ENCODE measurements around the gene PTPN12. TPM values are rescaled to one million over a fixed set of nuclear protein-coding genes. Genes with fewer than 3 reads are reported as not detected.
"Not testable (repeated sequence)": the region's sequence is repeated elsewhere in the genome, so short reads cannot be mapped to it uniquely, and the experiment has no call there.

The PTPN12 gene
- total RNA-seq, 1 donor from 2014 or later, result 25.5 TPM

DNA sequence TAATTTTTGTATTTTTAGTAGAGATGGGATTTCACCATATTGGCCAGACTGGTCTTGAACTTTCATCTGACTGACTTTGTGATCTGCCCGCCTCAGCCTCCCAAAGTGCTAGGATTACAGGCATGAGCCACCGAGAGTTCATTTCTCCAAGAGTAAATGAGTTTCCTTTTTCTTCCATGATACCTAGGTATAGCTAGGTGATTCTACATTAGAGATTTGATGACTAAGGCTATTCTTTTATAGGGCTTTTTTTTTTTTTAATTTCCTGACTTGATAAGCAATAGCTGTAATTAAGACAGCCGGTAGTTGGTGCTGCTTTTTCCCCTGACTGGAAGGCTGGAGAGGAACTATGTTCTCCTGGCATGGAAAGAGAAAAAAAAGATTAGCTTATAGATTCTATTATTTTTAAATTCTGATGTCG lies 3.3 kb downstream of the PTPN12 start:
- no peak overlapping the region for H3K4me3 ChIP-seq (ENCODE audit: low read depth, low read length)
- TF ChIP-seq, protein P1, sequence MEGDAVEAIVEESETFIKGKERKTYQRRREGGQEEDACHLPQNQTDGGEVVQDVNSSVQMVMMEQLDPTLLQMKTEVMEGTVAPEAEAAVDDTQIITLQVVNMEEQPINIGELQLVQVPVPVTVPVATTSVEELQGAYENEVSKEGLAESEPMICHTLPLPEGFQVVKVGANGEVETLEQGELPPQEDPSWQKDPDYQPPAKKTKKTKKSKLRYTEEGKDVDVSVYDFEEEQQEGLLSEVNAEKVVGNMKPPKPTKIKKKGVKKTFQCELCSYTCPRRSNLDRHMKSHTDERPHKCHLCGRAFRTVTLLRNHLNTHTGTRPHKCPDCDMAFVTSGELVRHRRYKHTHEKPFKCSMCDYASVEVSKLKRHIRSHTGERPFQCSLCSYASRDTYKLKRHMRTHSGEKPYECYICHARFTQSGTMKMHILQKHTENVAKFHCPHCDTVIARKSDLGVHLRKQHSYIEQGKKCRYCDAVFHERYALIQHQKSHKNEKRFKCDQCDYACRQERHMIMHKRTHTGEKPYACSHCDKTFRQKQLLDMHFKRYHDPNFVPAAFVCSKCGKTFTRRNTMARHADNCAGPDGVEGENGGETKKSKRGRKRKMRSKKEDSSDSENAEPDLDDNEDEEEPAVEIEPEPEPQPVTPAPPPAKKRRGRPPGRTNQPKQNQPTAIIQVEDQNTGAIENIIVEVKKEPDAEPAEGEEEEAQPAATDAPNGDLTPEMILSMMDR (conservative IDR thresholded peaks at IDR 0.05; ENCODE audit: low read depth, low read length), result no peak
- DNase-seq (ENCODE audit: low read depth), result no peak

DNA sequence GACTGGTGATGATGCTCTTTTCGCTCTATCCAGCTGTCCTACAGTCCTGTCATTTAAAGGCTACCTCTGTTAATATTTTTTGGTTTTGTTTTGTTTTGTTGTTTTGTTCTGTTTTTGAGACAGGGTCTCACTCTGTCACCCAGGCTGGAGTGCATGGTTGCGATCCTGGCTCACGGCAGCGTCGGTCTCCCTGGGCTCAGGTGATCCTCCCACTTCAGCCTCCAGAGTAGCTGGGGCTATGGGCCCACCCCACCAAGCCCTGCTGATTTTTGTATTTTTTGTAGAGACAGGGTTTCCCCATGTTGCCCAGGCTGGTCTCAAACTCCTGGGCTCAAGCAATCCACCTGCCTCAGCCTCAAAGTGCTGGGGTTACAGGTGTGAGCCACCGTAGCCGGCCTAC lies 3.9 kb downstream of the PTPN12 start:
- H3K4me3 ChIP-seq (ENCODE audit: low read depth, low read length); DNase-seq (ENCODE audit: low read depth): not testable (repeated sequence)

DNA sequence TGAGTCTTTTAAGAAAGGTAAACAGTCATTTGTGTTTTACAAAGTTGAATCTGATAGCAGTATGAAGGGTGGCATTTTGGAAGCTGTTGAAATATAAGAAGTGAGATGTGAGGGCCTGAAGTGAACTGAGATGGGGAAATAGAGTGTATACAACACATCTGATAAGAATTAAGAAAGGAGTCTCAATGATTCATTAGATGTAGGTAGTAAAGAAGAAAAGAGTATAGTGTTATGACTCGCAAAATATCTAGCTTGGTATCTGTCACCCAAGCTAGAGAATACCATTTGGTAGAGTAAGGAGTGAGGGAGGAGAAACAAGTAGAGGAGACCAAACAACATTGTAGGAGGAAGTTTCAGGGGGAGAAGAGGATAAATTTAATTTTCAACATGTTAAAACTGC lies 5.3 kb downstream of the PTPN12 start:
- TF ChIP-seq, protein P1 (conservative IDR thresholded peaks at IDR 0.05; ENCODE audit: low read depth, low read length), result no peak
- H3K4me3 ChIP-seq (ENCODE audit: low read depth, low read length), result no peak overlapping the region
- no peak for DNase-seq (ENCODE audit: low read depth)

DNA sequence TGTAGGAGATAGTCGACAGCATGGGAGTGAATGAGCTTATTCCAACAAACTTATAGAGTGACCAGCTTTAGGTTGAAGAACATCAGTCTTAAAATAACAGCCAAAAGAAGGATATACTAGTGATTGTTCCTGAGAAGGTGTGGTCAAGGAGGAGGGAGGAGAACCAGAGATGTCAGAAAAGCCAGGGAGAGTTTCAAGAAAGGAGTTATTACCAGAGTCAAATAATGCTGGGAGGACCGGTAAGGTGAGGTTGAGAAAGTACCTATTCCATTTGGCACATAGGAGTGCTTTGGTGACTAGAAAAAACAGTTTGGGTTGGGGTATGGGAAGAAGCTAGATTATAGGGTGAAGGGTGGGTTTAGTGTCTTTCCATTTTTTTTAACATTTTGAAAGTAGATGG lies 5.8 kb downstream of the PTPN12 start:
- TF ChIP-seq, protein P1 (conservative IDR thresholded peaks at IDR 0.05; ENCODE audit: low read depth, low read length), result no peak
- no peak for DNase-seq (ENCODE audit: low read depth)

DNA sequence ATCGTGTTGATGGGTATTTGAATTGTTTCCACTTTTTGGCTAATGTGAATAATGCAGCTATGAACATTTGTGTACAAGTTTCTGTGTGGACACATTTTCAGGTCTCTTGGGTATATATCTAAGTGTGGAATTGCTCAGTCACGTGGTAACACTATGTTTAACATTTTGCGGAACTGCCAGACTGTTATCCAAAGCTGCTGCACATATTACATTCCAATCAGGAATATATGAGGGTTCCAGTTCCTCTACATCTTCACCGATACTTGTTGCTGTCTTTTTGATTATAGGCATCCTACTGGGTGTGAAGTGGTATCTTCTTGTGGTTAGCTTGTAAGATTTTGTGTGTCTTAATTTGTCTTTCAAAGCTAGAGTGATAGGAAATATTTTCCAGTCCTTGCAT lies 6.8 kb downstream of the PTPN12 start:
- H3K4me3 ChIP-seq (ENCODE audit: low read depth, low read length), result no peak overlapping the region
- TF ChIP-seq, protein P1 (conservative IDR thresholded peaks at IDR 0.05; ENCODE audit: low read depth, low read length), result no peak
- DNase-seq (ENCODE audit: low read depth), result no peak

More for the DNA sequence above, 5.8 kb downstream of the PTPN12 start:
- H3K4me3 ChIP-seq (ENCODE audit: low read depth, low read length), result no peak overlapping the region

DNA sequence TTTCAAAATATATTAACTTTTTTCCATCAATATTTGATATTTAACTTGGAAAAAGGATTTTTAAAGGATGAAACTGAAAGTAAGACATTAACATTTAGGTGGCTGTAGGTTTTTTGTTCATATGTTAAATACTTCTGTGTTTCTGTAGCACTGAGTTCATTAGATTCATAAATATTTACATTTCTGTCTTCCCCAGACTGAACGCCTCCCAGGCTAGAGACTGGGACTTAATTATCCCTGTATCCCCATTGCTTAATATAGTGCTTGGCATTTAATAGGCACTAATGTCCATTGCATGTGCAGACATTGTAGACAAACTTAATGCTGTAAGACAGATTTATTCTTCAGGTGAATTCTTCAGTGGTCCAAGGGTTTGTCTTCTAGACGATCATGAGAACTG lies 7.4 kb downstream of the PTPN12 start:
- no peak overlapping the region for H3K4me3 ChIP-seq (ENCODE audit: low read depth, low read length)
- DNase-seq (ENCODE audit: low read depth), result no peak
- TF ChIP-seq, protein P1 (conservative IDR thresholded peaks at IDR 0.05; ENCODE audit: low read depth, low read length), result no peak

DNA sequence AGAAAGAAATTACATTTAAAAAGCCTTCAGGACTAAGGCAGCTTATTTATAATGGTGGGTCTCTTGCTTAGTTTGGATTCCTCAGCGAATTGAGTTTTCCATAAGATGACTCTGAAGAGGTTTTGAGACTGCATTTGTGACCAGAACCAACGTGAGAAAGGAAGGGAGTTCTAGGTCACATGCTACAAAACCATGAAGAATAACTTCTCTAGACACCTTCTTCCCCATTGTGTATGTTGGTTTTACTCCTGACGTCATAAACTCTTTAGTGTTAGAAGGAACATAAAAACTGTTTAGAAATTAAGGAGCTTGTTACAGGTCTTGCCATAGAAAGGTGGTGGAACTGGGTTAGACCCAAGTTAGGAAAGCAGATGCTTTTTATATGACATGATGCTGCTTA lies 11.1 kb downstream of the PTPN12 start:
- no peak for DNase-seq (ENCODE audit: low read depth)
- no peak overlapping the region for H3K4me3 ChIP-seq (ENCODE audit: low read depth, low read length)
- TF ChIP-seq, protein P1 (conservative IDR thresholded peaks at IDR 0.05; ENCODE audit: low read depth, low read length), result no peak
